ENCODE measurements around the gene SMNDC1.

The SMNDC1 gene

GRCh38 chr10:110244550-110244949 lies 60.2 kb downstream of the SMNDC1 start:
- DNase-seq = no peak

GRCh38 chr10:110242511-110242910 lies 62.2 kb downstream of the SMNDC1 start:
- no peak for DNase-seq

- DNase-seq = no peak
These were observed 62.9 kb downstream of the SMNDC1 start for GRCh38 chr10:110241841-110242240.

GRCh38 chr10:110241407-110241806 lies 63.3 kb downstream of the SMNDC1 start:
- no peak for DNase-seq

Data from NCI-H524 (cell line).